ENCODE measurements around the gene HPSE. TPM values are rescaled to one million over a fixed set of nuclear protein-coding genes. Genes with fewer than 3 reads are reported as not detected.

The HPSE gene
- polyA plus RNA-seq, 1 experiment: 0.71 TPM

- Histone ChIP-seq H3K36me3 (ENCODE audit: control insufficient read depth, insufficient read depth, low read length) (no peaks in the 10 kb centered on the region), H3K4me3 (ENCODE audit: low read depth, low read length) (no peak overlapping the region), H3K27me3 (ENCODE audit: control insufficient read depth, insufficient read depth, low read length) (no peaks in the 10 kb centered on the region)
- POLR2A ChIA-PET: interaction anchor here (0.6 kb wide), 2 partner anchors 36 to 138 kb away, joined by 5 to 6 read pairs; no protein-coding TSS in a partner anchor
- DNase-seq (ENCODE audit: low read depth): no peak
- peak; percentile 79 for TF ChIP-seq CTCF (IDR thresholded peaks at IDR 0.05; ENCODE audit: insufficient read depth, low read depth, low read length)
- CTCF ChIA-PET: interaction anchor here (0.6 to 5.2 kb wide), 19 partner anchors 8 to 322 kb away, joined by 3 to 38 read pairs (median 4); partner anchors contain the start of gene PLAC8
These were observed 81.8 kb downstream of the HPSE start for GRCh38 chr4:83252782-83253405.

DNA sequence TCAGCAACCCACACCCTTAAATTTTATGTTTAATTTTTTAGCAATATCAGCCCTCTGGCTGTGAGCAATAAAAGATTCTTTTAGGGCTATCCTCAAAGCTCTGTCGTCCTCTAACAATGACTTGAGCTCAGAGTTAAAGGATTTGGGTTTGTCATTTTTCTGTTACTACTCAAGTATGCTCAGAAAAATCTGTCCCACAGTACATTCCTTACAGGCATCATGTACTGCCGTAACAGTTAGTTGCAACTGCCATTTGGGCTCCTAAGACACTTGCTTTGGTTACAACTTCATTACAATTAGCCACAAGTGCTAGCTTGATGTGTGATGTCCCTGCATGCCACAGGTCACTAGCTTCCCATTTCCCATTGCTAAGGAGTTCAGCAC, 83.2 kb downstream of the HPSE start:
- ChIA-PET CTCF (interaction anchor here (0.7 to 5.2 kb wide), 16 partner anchors 9 to 214 kb away, joined by 3 to 38 read pairs (median 4); partner anchors contain the start of gene PLAC8), POLR2A (interaction anchor here (0.7 to 1.4 kb wide), 4 partner anchors 139 to 216 kb away, joined by 3 to 5 read pairs (median 4); partner anchors contain the start of gene COPS4)
- DNase-seq (ENCODE audit: low read depth): no peak
- no peak for TF ChIP-seq CTCF (IDR thresholded peaks at IDR 0.05; ENCODE audit: insufficient read depth, low read depth, low read length)
- Histone ChIP-seq H3K36me3 (ENCODE audit: control insufficient read depth, insufficient read depth, low read length) (no peaks in the 10 kb centered on the region), H3K27me3 (ENCODE audit: control insufficient read depth, insufficient read depth, low read length) (no peaks in the 10 kb centered on the region), H3K4me3 (ENCODE audit: low read depth, low read length) (no peak overlapping the region)

DNA sequence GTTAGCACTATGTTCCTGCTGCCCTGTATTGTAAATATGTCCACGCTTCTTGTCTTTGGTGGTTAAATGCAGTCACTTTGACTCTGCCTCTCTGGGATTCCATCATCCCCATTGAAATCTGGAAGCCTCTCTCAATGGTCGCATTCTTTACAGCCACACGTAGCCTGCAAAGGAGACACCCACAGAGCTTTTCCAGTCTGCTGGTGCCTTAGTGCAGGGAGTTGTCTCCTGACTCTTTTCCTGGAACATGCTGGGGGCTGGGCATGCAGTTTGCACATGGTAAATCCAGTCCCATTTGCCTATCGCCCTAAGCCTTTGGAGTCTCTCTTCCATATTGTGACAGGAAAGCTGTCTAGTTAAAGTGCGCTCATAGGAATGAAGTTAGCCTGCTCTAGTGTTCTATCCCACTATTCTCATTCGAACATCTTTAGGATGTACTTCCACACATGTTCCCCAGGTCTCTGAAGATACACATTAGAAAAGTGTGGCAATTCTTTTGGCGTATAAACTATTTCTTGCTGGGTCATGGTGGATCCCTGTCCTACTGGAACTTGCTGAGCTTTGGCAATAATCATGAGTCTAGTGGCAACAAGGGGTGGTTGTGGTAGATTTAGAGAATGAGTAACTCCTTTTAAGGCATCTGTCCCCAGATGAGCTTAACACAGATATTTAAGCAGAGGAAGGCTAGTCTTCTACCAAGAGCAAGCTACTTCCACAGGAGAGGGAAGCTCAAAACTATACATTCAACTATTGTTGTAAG, 83.8 kb downstream of the HPSE start:
- Histone ChIP-seq H3K27me3 (ENCODE audit: control insufficient read depth, insufficient read depth, low read length) (no peaks in the 10 kb centered on the region), H3K4me3 (ENCODE audit: low read depth, low read length) (no peak overlapping the region), H3K36me3 (ENCODE audit: control insufficient read depth, insufficient read depth, low read length) (no peaks in the 10 kb centered on the region)
- ChIA-PET CTCF (interaction anchor here (0.7 to 5.2 kb wide), 15 partner anchors 9 to 213 kb away, joined by 3 to 38 read pairs (median 4); partner anchors contain the start of gene PLAC8), POLR2A (interaction anchor here (0.7 to 1.4 kb wide), 4 partner anchors 138 to 216 kb away, joined by 3 to 5 read pairs (median 4); partner anchors contain the start of gene COPS4)
- no peak for DNase-seq (ENCODE audit: low read depth)
- no peak for TF ChIP-seq CTCF (IDR thresholded peaks at IDR 0.05; ENCODE audit: insufficient read depth, low read depth, low read length)

DNA sequence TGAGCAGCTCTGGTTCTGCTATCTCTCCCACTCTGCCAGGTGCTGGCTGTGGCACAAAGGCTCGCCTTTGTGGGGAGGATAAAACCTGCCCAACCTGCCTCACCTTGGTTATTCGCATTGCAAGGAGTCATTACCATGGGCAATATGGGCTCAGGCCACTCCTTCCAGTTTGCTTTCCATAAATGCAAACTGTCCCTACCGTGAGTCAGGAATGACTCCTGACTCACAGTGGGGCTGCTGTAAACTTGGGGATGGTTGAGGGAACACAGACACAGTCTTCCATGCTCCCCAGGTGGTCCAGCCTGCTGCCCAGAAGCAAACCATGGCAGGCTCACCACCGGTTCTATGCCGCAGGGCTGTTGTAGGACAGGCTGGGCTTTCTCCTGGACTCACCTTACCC, 86.2 kb downstream of the HPSE start:
- H3K36me3 ChIP-seq (ENCODE audit: control insufficient read depth, insufficient read depth, low read length): no peaks in the 10 kb centered on the region
- no peak for TF ChIP-seq CTCF (IDR thresholded peaks at IDR 0.05; ENCODE audit: insufficient read depth, low read depth, low read length)
- CTCF ChIA-PET: no interaction called here
- POLR2A ChIA-PET: no interaction called here
- H3K4me3 ChIP-seq (ENCODE audit: low read depth, low read length): no peak overlapping the region
- H3K27me3 ChIP-seq (ENCODE audit: control insufficient read depth, insufficient read depth, low read length): no peaks in the 10 kb centered on the region
- DNase-seq (ENCODE audit: low read depth): no peak
